Measurements from ENCODE around the gene PRTG.

PRTG gene

DNA sequence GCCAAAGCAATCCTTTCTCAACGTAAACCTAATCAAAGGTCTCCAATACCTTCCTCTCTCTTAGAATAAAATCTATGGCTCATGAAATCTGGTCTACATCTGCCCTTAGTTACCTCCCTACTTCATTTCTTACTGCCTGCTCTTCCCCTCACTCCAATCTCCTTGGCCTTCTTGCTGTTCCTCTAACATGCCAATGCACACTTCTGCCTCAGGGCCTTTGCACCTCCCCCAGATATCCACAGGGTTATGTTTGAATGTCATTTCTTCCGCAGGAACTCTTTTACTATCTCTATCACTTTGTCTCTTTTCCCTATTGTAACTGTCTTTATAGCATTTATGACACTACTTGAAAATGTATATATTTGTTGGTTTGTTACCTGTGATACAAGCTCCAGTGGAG lies 110.5 kb downstream of the PRTG start:
- no peak for DNase-seq
- H3K27me3 Mint-ChIP-seq (ENCODE audit: low read depth, poor library complexity): peaks cover 4% of the 10 kb centered on the region
- H3K27ac Mint-ChIP-seq: peak overlapping the region; percentile 86
- TF ChIP-seq, protein P1, sequence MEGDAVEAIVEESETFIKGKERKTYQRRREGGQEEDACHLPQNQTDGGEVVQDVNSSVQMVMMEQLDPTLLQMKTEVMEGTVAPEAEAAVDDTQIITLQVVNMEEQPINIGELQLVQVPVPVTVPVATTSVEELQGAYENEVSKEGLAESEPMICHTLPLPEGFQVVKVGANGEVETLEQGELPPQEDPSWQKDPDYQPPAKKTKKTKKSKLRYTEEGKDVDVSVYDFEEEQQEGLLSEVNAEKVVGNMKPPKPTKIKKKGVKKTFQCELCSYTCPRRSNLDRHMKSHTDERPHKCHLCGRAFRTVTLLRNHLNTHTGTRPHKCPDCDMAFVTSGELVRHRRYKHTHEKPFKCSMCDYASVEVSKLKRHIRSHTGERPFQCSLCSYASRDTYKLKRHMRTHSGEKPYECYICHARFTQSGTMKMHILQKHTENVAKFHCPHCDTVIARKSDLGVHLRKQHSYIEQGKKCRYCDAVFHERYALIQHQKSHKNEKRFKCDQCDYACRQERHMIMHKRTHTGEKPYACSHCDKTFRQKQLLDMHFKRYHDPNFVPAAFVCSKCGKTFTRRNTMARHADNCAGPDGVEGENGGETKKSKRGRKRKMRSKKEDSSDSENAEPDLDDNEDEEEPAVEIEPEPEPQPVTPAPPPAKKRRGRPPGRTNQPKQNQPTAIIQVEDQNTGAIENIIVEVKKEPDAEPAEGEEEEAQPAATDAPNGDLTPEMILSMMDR (IDR thresholded peaks at IDR 0.05): no peak
- H3K9me3 Mint-ChIP-seq: no peaks in the 10 kb centered on the region
- H3K36me3 Mint-ChIP-seq (ENCODE audit: low read depth): peaks cover 83% of the 10 kb centered on the region
- no peak overlapping the region for H3K4me3 Mint-ChIP-seq
- peaks cover 20% of the 10 kb centered on the region for H3K4me1 Mint-ChIP-seq

DNA sequence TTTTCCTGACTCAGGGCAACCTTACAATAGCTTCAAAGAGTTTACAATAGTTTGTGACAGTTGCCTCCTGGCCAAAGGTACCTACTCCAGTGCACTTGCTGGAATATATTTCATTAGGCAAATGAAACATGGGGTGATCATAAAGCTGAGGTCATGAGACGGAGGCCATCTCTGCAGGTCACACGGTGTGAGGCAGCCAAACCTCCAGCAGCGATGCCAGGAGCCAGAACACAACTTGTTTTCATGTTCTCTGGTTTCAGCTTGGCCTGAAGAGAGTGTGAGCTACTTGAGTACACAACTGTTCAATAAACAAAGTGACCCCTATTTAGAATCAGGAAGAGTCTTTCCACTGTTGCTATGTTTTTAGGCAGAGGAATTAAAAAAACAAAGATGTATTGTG lies 112.1 kb downstream of the PRTG start:
- DNase-seq: no peak
- Mint-ChIP-seq H3K36me3 (ENCODE audit: low read depth) (peaks cover 79% of the 10 kb centered on the region), H3K4me3 (no peak overlapping the region)

DNA sequence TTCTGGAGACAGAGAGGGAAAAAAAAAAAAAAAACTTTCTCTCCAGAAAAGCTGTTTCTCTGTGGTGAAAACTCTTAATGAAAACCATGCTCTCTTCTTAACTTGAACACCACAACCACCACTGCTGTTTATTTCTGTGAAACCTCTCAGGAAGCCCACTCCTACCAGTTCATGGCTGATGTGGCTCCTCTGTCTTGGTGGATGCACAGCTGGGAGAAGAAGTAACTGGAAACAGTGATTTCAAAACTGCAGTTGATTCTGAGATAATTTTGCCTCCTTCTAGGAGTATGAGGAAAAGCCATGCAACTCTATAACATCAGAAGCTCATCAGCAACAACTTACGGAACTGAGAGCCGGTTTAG lies 114.6 kb downstream of the PRTG start:
- Mint-ChIP-seq H3K9me3 (no peaks in the 10 kb centered on the region), H3K36me3 (ENCODE audit: low read depth) (peaks cover 85% of the 10 kb centered on the region), H3K4me3 (no peak overlapping the region), H3K27me3 (ENCODE audit: low read depth, poor library complexity) (peaks cover 4% of the 10 kb centered on the region), H3K27ac (no peak overlapping the region), H3K4me1 (peaks cover 20% of the 10 kb centered on the region)
- DNase-seq: no peak
- TF ChIP-seq, protein P1 (IDR thresholded peaks at IDR 0.05): no peak

More for the DNA sequence above, 112.1 kb downstream of the PRTG start:
- peaks cover 4% of the 10 kb centered on the region for H3K27me3 Mint-ChIP-seq (ENCODE audit: low read depth, poor library complexity)
- H3K4me1 Mint-ChIP-seq: peaks cover 20% of the 10 kb centered on the region
- no peaks in the 10 kb centered on the region for H3K9me3 Mint-ChIP-seq
- peak overlapping the region; percentile 96 for H3K27ac Mint-ChIP-seq
- TF ChIP-seq, protein P1 (IDR thresholded peaks at IDR 0.05): no peak

DNA sequence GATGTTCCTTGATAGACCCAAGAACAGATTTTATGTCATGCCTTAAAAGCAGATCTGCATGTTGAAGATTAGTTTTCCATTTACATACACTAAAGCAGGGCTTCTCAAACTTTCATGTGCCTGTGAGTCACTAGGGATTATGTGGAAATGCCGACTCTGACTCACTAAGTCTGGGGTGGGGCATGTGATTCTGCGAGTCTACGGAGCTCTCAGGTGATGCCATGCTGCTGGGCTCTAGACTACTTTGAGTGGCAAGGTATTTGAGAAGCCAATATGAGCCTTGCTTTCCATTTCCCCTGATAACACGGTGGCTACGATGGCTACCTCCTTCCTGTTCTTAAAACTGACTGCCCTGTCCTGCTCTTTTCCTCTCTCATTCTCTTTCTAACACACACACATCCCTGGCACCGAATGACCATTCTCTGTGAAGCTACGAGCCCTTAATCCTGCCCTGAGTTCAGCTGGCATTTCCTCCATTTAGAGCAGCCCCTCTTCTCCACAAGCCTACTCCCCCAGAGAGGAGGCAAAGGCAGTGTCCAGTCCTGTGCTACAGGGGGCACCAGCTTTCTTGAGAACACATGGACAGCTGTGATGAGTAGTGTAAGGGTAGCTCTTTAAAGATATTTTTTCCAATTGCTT lies 115.1 kb downstream of the PRTG start:
- DNase-seq: no peak
- Mint-ChIP-seq H3K4me1 (peaks cover 20% of the 10 kb centered on the region), H3K9me3 (no peaks in the 10 kb centered on the region), H3K4me3 (no peak overlapping the region), H3K27me3 (ENCODE audit: low read depth, poor library complexity) (peaks cover 4% of the 10 kb centered on the region), H3K27ac (peak overlapping the region; percentile 41), H3K36me3 (ENCODE audit: low read depth) (peaks cover 86% of the 10 kb centered on the region)
- TF ChIP-seq, protein P1 (IDR thresholded peaks at IDR 0.05): no peak

DNA sequence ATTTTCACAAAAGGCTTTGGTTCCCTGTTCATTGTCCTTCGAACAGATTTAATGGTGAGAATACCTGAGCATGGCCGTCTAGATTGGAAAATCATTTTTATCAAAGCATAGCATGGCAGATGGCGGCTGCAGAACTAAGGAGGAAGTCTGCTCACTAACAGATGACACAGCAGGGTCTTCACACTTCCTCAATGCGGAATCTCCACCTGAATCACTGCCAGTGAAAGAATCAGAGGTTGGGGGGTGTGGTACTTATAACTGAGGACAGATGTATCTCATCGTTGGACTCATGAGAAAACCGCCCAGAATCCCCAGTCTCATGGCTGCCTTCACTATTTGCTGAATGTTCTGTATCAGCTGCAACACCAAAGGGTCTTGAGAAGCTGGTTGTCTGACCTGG lies 123.2 kb downstream of the PRTG start:
- Mint-ChIP-seq H3K36me3 (ENCODE audit: low read depth) (peaks cover 81% of the 10 kb centered on the region), H3K27me3 (ENCODE audit: low read depth, poor library complexity) (no peaks in the 10 kb centered on the region), H3K4me3 (no peak overlapping the region), H3K27ac (peak overlapping the region; percentile 86), H3K9me3 (no peaks in the 10 kb centered on the region), H3K4me1 (peaks cover 9% of the 10 kb centered on the region)
- no peak for DNase-seq
- TF ChIP-seq, protein P1 (IDR thresholded peaks at IDR 0.05): no peak

DNA sequence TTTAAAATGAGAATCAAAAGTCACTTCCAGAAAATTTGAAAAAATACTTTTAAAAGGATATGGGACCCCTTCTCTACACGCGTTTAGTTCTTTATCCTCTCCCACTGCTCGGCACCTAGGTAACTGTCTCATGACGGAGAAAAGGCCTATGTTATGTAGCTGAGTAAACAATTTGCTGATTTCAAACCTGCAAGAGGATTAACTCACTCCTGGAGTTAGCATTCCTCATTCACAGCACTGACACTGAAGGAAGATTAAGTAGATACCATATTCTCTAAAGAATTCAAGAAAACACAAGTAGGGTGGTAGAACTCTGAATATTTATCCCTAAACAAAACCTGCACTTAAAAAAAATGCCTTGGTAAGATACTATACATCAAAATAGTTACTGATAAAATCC lies 124.6 kb downstream of the PRTG start:
- TF ChIP-seq, protein P1 (IDR thresholded peaks at IDR 0.05): no peak
- DNase-seq: no peak
- Mint-ChIP-seq H3K4me1 (peaks cover 9% of the 10 kb centered on the region), H3K4me3 (no peak overlapping the region), H3K36me3 (ENCODE audit: low read depth) (peaks cover 83% of the 10 kb centered on the region), H3K9me3 (no peaks in the 10 kb centered on the region), H3K27ac (peak overlapping the region; percentile 38), H3K27me3 (ENCODE audit: low read depth, poor library complexity) (no peaks in the 10 kb centered on the region)
